ENCODE results near the gene GCC2.
"Not testable (repeated sequence)": the region's sequence is repeated elsewhere in the genome, so short reads cannot be mapped to it uniquely, and the experiment has no call there.

GCC2 gene

DNA sequence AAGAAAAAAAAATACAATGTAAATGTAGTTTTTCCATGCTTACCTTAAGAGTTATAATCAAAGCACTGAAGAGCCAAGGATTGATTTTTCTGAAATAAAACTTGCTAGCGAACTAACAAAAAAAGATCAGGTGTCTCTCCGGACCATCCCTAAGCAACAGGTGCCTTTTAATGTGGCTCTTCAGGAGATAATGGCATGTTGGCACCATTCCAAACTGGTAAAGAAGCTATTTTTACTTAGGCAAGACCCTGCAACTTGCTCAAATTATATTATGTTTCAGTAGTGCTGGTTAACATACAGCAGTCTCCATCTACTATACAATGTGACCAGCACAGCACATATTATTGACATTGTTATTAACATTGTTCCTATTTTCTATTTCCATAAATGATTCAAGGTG, 2.3 kb upstream of the GCC2 start:
- TF ChIP-seq CTCF (conservative IDR thresholded peaks at IDR 0.05), result no peak
- no peak overlapping the region for H3K27ac ChIP-seq

DNA sequence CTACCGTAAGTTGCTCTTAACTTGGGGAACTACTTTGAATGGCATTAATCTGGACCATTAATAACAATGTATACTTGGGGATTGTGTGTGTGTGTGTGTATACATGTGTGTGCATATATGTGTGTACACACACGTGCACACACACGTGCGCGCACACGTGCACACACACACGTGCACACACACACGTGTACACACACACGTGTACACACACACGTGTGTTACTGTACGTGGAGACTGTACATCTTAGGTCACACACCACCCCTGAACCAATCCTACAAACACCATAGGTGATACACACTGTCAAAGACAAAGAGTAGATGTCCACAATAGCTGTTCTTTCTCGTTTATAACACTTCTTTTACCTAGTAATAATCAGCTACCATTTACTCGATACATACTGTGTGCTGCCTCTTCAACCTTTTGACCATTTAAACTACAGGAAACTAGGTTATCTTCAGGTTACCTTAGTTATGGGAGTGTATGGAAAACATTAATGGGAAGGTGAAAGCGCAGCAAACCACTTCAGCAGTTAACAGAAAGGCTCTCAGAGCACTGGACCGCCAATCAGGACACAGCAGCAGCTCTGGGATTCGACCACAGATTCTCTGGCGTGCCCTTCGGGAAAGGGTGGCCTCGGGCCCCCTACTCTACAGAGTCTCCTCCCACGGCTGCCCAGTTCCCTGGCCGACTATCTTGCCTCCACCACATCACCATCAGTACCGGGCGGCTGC, 894 bp upstream of the GCC2 start:
- no peak for TF ChIP-seq CTCF (conservative IDR thresholded peaks at IDR 0.05)
- H3K27ac ChIP-seq, result peak overlapping the region; percentile 93

- no peak for TF ChIP-seq CTCF (conservative IDR thresholded peaks at IDR 0.05)
Observed at GRCh38 chr2:108449410-108450130, 564 bp downstream of the GCC2 start.

DNA sequence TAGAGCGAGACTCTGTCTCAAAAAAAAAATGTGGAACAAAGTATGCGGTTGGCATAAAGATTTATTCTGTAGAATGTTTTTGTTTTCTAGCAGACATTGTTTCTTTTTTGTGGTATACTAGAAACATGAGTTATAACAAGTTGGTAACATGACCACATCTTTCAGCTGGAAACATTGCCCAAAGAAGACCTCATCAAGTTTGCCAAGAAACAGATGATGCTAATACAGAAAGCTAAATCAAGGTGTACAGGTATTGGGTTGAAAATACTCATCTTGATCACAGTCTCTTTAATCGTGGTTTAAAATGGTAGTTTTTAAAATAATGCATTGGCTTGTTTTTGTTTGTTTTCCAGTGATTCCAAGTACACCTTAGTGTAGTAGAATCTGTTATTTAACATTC, 1.9 kb downstream of the GCC2 start:
- TF ChIP-seq CTCF (conservative IDR thresholded peaks at IDR 0.05), result no peak

More at GRCh38 chr2:108449410-108450130, 564 bp downstream of the GCC2 start:
- peak overlapping the region; percentile 93 for H3K27ac ChIP-seq

GRCh38 chr2:108451976-108452375, 3.0 kb downstream of the GCC2 start:
- peak overlapping the region; percentile 93 for H3K27ac ChIP-seq
- no peak for TF ChIP-seq CTCF (conservative IDR thresholded peaks at IDR 0.05)

More for the DNA sequence above, 1.9 kb downstream of the GCC2 start:
- peak overlapping the region; percentile 93 for H3K27ac ChIP-seq

DNA sequence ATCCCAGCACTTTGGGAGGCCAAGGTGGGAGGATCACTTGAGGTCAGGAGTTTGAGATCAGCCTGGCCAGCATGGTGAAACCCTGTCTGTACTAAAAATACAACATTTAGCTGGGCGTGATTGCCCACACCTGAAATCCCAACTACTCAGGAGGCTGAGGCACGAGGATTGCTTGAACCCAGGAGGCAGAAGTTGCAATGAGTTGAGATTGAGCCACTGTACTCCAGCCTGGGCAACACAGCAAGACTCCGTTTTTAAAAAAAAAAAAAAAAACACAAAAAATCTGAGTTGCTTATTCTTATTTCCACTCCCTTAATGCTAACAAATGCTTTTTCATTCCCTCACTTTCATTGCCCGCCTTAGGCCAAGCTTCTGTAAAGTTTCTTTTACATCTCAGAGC, 4.5 kb downstream of the GCC2 start:
- H3K27ac ChIP-seq, result not testable (repeated sequence)

DNA sequence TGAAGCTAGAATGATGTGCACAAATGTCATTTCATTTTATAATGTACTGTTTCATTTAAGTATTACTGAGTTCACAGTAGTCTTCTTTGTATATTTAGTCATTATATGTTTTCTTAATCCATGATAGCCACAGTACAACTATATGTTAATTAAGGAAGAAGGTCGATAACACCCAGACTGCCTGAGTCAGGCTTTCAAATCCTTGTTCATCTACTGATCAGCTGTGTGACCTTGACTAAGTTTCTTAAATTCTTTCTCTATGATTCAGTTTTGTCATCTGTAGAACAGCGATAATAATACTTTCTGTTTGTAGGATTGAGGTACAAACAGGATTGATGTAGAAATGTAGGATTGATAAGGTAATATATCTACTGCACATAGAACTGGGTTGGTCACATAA, 5.4 kb downstream of the GCC2 start:
- TF ChIP-seq CTCF (conservative IDR thresholded peaks at IDR 0.05), result no peak
- H3K27ac ChIP-seq, result no peak overlapping the region

GRCh38 chr2:108455571-108455970, 6.6 kb downstream of the GCC2 start:
- H3K27ac ChIP-seq, result no peak overlapping the region
- TF ChIP-seq CTCF (conservative IDR thresholded peaks at IDR 0.05), result no peak

All from VCaP (cell line).